HG03432 (cell line): ENCODE measurements around the gene FHOD3.

Experiments used
- ATAC-seq: cut with Tn5 transposase; IDR thresholded peaks from one replicate; pipeline ENCODE4 v1.9.1; 2021; ENCODE audit warnings: mild to moderate bottlenecking, moderate library complexity; ENCODE audit not compliant: unreplicated experiment

Gene FHOD3

DNA sequence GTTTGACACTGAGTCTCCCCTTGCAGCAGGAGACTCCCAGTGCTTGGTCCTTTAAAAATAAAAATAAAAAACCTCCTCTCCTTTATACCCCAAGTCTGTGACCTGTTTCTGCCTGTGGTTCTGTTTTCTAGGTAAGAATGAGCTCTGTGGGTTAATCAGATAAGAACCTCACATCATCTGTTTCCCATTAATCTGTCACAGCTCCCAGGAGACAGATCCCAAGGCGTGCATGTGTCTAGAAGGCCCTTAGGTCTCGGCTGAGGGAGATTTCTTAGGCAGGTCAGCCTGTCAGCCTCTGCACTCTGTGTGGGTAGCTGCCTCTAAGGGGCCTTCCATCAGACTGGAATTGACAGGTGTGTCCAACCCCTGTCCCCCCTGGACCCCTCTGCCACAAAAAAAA, 80.7 kb downstream of the FHOD3 start:
- no peak for ATAC-seq

DNA sequence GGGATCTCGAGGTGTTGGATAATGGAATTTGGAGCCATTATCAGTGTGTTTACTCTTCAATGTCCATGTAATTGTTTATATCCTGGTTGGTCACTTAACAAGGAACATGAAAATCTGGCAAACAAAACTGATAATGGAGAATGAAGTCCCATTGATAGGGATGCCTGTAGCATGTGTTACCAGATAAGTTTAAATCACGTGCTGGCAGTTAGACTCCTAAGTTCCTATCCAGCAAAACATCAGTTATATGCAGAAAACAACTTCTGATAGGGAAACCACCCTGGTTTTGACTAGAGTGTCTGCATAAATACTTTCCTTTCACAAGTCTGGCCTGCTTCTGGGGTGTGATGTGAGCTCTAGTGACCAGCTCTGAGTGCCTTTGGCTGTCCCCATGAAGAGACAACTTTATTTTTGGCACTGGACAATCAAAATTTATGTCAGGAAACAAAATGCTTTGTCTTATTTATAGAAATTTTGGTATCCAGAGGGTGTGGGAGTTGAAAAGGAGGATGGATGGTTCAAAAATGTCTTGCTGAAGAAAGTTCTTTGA, 82.0 kb downstream of the FHOD3 start:
- no peak for ATAC-seq

DNA sequence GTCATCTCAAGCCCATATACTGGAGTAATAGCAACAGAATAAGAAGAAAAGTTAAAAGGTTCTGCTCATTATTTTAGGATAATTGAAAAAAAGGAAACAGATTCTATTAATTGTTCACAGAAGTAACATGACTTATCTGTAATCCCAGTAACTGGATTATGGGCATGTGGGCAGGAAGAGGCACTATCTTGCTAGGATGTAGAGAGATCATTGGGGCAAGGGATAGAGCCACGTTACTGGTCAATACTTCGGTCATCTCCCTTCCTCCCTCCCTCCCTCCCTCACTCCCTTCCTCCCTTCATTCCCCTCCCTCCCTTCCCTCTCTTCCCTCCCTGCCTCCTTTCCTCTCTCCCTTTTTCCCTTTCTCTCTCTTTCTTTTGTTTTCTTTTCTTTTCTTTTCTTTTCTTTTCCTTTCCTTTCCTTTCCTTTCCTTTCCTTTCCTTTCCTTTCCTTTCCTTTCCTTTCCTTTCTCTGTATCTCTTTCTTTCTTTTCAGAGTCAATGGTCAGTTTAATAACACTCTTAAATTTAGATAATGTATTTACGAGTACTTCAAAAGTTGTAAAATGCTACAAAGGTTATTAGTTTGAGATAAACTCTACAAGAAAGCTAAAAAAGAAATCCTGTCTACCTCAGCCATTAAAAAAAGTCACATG, 82.8 kb downstream of the FHOD3 start:
- ATAC-seq, result no peak

DNA sequence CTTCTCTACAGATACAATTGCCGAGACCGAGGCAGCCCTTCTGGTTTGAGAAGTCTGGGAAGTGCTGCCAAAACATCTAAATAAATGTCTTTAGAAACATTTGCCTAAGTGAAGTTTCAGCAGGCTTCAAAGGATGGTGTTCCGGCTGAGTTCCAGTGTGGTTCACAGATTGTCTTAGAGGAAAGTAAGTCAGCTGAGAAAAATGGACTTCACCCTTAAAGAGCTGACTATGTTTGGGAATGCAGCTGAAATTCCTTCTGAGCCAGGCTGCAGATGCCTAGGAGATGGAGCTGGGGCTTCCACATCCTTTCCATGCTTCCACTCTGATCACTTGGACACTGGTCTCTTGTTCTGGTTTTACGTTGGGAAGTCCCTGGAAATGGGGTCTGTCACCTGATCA, 83.6 kb downstream of the FHOD3 start:
- no peak for ATAC-seq

DNA sequence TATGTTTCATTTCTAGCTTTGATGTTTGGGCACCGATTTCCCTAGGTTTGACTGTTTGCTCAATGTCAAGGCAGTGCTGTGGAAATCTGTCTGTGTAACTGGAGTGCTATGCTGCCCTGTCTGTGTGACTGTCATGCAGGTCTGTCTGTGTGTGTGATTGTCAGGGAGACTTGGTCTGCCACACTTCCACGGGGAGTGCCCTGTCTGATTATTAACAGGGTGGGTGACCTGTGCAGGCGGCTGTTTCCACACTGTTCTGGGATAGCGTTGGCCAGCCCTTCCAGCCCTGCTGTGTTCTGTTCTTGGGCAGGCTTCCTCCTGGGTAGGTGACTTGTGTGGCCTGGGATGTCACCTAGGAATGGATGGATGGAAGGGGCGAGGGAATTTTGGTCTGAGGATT, 85.3 kb downstream of the FHOD3 start:
- ATAC-seq, result no peak

DNA sequence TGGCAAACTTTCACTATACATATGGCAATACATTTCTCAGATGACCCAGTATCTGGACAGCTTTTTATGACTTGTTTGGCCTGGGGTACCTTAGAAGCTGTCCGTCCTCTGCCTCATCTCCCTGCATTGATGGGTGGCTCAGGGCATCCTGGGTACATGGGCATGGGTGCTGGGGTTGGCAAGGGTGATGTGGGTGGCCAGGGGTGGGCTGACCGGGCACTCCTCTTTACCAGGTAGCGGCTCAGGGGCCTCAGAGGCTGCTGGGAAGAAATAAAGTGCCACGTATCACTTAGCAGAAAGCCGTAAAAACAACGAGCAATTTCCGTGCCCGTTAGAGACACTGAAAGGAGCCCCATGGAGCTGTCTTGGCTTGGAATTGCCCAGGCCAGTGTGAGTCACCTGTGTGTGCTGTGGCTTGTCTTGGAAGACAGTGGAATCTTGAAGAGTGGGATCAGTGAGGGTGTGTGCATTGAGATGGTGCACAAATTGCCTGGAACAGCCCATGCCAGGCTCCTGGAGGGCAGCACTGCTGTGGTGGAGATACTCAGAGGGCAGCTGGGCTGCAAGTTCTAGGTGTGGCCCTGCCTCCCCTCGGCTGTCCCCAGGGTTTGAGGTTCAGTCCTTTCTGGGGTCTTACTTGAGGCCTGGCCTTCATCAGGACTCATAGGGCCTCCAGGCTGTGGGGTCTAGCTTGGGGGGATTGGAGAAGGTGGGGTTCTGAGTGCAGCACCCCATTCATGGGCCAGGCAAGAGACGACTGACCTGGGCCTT, 88.8 kb downstream of the FHOD3 start:
- no peak for ATAC-seq

DNA sequence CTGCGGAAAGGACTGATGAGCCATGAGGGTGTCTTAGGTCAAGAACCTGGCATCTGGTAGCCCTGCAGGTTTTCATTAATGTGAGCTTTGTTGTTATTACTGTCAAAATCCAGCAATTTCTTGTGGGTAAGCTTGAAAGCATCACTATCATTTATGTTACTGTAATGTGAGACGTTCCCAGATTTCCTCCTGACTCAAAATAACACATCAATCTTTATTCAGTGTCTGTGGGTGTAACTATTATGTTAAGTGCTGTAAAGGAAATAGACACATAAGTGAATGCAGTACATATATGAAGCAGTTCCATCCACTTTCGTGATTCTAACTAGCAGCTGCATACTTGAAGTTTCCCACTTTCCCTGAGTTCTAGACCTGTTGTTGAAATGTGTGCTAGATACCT, 89.8 kb downstream of the FHOD3 start:
- no peak for ATAC-seq

DNA sequence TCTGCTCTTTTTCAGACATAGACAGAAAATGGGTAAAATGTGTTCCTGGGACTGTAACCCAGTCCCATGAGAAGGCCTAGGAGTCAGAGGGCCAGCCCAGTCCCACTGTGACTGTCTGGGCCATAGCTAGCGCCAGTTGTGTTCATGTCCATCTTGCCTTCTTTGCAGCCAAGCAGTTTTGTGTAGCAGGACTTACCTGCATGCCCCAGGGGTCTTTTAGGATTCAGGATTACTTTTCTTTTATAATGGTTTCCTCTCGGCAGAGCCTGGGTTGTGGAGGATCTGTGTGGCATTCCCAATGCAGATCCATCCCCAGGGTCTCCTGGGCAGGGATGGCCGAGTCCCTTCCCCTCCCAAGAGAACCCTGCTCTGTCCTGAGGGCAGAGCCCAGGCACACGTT, 90.8 kb downstream of the FHOD3 start:
- ATAC-seq, result no peak

DNA sequence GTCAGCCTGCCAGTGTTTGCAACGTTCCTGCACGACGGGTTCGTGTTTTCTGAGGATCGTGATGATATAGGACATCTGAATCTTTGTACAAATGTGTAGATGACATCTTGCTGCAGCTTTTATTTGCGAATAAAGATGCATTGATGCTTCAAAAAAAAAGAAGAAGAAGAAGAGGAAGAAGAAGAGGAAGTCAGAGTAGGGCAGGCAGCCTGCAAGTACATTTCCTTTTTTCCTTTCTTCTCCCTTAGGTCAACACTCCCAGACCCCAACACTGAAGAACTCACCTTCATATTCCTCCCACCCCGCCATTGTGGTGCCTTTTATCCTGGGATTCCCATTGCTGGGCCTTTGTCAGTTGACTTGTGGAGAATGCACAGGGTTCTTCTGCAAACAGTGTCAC, 91.5 kb downstream of the FHOD3 start:
- no peak for ATAC-seq

DNA sequence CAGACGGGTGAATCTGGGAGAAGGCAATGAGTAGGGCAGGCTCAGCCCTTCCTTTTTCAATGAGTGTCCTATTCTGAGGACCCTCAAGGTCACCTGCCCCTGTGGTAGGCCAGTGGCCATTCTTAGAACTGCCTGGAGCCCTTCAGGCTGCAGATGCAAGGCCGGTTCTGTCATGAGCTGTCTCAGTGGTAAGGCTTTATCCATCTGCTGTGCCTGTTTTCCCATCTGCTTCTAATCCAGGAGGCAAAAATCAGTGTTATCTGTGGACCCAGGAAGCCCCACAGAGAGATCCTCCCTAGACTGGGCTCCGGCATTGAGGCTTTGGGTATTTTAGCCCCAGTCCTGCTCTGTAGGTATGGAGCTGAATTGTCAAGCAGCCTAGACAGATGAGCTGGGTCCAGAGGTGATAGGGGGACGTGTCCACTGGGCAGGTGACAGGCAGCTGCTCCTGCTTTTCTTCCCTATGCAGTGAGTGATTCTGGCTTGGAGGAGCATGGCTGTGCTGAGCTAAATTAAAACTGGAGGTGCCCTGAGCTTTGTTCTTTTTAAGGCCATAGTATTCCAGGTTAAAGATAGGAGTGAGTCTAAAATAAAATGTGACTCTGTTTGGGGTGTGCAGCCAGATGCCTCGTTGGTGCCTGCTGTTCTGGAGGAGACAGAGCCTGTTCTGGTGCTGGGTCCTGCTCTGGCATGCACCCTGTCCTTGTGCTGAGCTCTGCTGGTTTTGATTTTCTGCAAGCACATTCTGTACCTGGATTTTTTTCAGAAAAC, 92.5 kb downstream of the FHOD3 start:
- no peak for ATAC-seq

DNA sequence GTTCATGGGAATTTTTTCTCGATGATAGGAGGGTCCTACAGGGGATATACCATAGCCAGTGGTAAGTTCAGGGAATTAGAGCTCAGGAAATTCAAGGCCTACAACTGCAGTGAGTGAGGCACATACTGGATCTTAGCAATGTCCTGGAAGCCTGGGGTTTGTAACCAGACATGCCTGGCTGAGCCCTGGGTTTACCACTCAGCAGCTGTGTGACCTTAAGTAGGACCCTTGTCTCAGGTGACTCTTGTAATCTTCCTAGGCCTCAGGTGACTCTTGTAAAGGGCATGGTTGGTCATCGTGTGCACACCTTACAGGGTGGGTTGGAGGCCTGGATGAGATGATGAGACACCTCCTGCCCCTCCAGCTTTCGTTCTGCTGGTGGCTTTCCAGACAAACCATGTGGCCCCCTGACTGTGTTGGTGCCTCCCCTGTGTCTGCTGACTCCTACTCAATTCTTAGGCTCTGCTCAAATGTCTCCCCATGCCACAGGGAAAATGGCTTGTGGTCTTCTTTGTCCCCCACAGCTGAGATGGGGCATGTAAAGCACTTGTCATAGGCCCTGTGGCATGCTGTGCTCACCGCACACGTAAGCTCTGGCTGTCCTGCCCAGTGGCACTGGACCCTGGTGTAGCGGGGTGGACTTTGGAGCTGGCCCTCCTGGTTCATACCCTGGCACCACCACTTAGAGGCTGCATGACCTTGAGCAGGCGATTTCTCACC, 94.1 kb downstream of the FHOD3 start:
- no peak for ATAC-seq

DNA sequence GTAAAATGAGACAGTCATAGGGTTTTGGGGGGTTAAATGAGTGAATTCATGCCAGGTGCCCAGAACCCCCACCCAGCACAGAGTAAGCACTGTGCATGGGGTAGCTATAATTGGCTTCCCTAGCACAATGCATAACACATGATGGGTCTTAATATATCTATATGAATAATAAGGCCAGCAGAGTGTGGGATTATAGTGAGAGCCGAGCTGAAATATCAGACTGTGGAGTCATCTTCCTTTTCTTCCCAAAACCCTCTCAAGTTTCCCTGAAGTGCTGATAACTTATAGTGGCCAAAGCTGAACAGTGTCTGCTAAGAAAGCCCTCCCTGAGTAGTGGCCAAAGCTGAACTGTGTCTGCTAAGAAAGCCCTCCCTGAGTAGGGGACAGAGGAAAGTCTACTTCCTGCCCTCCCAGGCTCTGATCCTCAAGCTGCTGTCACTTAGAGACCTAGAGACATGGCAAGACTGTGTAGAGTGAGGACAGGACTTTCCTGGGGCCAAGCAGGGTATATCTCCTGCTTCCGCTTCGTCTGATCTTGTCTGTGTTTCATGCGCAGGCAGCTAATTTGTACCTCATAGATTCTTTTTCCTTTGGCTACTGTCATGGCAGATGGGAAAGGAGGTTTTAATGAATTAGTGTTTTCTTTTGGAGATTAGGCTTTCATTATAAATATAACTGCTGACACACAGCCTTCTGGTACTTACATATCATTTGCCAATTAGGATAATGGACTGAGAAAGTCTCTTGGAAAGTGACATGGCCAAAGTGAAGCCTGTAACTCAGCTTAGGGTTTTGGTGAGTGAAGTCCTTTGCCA, 94.9 kb downstream of the FHOD3 start:
- ATAC-seq, result no peak

DNA sequence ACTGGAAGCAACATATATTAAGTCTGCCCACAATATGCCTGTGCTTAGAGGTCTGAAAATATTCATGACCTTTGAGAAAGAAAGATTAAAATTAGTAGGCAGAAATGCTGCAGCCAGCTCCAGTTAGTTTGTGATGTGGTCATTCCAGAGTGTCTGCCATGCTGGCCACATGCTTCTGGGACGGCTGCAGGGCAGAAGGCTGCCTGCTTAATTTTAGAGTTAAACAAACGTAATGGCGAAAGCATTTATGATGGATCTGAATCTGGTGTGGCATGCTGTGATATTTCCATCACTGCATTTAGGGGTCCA, 95.4 kb downstream of the FHOD3 start:
- ATAC-seq, result no peak

DNA sequence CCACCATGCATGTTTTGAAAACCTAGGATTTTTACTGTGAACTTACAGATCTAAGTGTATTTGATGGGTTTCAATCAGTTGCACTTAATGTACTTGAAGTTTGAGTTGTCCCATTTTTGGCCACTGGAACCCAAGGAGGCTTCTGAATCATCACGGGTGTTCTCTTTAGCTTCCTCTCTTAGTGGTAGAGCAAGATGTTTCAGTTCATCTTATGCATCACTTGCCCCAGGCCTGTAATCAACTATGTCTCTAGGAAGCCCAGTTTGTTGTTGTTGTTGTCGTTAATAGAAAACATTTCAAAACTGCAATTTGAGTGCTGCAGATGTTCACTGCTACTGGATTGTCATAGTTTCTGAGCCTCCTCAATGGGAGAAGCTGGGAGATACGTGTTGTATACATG, 97.0 kb downstream of the FHOD3 start:
- ATAC-seq, result no peak

DNA sequence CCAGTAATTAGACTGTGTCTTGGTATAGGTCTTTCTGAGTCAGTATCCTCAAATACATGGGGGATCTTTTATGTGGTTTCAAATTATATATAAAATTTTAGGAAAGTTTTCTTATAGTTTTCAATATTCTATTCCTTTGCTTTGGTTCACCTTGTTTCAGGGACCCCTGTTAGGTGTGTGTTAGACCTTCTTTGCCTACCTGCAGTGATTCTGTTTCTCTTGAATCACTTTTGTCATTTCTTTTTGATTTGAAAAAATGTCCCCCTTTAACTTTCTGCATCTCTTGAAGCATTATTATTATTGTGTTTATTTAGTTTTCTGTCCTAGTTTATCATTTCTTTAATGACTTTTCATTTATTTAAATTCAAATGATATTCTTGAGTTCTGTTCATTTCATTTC, 98.7 kb downstream of the FHOD3 start:
- ATAC-seq, result no peak

DNA sequence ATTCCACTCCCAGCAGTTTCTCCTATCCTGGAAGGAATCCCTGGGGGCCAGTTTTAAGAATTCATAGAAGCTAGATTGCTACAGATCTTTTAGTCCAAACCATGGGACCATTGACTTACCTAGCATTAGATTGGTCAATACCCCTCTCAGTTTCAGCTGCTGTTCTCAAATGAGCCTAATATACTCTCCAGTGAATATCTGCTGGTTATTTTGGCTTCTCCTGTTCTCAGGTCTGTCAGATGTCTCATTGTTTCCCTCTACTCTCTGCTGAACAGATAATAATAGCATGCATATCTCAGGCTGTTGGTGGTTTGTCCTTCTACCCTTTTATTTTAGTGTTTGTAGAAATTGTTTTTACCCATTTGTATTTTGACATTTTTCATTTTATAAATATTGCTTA, 99.5 kb downstream of the FHOD3 start:
- no peak for ATAC-seq

DNA sequence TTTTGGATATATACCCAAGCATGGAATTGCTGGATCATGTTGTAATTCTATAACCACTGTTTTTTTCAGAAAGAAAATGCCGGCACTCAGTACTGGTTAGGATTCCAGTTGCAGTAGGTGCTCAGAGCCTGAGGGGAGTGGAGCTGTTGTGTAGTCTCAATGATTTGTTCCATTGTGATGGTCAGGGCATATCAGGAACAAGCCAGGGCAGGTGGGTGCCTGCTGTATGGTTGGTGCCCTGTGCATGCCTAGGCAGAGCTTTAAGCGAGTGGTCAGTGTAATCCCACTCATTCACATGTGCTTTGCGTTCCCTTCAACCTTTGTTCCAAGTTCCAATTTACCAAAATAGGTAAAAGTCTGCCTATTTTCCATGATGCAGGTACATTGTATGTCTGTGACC, 100.9 kb downstream of the FHOD3 start:
- no peak for ATAC-seq

DNA sequence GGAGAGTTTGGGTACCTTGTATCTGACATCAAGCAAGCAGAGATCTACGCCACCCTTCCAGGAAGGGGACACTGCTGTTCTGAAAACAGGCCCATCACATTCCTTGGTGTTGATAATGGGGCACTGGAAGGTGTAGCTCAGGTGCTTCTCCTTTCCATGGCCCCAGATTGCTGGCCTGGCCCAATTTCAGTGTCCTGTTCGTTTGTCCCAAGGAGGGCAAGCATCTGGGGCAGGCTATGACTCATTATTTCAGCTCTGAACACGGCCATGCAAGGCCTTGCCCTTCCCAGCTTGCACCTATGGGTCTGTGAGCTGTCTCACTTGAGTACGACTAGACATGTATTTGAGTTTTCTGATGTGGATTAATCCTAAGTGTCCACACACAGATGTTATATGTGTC, 101.5 kb downstream of the FHOD3 start:
- no peak for ATAC-seq

DNA sequence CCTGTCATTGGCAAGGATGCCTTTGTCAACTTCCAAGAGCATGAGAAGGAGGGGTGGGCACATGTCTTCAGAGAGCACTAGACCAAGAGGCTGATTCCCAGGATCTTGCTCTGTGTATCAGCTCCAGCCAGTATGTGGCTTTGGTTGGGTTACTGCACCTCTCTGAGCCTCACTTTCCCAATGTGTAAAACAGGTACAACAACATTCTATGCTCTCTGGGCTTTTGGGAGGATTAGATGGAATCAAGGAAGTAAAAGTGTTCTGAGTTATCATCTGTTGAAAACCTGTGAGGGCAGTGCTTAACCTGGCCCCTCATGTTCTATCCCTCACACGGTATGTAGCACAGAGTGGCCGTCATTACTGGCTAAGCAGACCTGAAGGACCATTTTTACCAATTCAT, 103.9 kb downstream of the FHOD3 start:
- ATAC-seq, result no peak

DNA sequence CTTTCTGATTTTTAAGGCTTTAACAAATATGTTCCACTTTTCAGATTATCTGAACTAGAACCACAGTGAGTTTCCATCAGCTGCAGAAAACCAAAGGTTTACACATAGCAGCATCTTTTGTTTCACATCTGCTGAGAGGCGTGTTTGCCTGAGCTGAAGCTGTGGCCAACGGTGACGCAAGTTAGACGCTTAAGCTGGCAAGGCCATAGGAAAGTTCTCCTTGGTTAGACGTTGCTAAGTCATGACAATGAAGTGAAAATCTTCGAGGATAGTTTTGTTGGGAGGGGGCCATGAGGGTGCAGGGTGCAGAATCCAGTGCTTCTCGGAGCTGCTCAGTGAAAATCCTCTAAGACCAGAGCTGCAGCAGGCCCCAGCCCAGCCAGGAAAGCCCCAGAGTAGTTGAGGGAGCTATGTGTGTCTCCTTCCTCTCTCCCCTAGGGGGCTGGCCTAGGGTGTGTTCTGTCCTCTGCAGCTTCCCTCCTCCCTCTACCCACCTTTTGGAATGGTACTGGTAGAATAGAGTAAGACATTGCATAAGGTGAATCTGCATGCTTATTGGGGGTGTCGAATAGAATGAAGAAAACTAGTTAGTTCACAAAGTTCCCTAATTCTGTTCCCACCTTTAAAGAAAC, 105.4 kb downstream of the FHOD3 start:
- ATAC-seq, result no peak
